Measurements from ENCODE around the gene ZEB2. TPM values are rescaled to one million over a fixed set of nuclear protein-coding genes. Genes with fewer than 3 reads are reported as not detected.

The ZEB2 gene
- total and polyA plus RNA-seq, 2 of the 13 experiments (the other 11 are each of a cell fraction or from before 2014, with no cell fraction given) = 0.07 TPM; not detected in 1

- Histone ChIP-seq H3K79me2 (ENCODE audit: insufficient read depth, low read length) (no peaks in the 10 kb centered on the region), H3K9me3 (ENCODE audit: low read length) (no peaks in the 10 kb centered on the region), H3K36me3 (replicated peaks in 1 of 2; ENCODE audit: control insufficient read depth in 1 of 2, insufficient read depth in 2 of 2, low read length in 2 of 2) (no peaks in the 10 kb centered on the region), H2AFZ (ENCODE audit: low read length) (no peak overlapping the region), H4K20me1 (ENCODE audit: insufficient read depth, low read length) (no peaks in the 10 kb centered on the region), H3K9ac (ENCODE audit: insufficient read depth, low read depth, low read length) (no peak overlapping the region), H3K4me3 (replicated peaks in 1 of 3; ENCODE audit: insufficient read depth in 1 of 3, low read depth in 2 of 3, low read length in 3 of 3) (no peak overlapping the region), H3K27ac (ENCODE audit: extremely low read length, insufficient read depth, low read length) (no peak overlapping the region), H3K27me3 (ENCODE audit: control insufficient read depth in 1 of 2, insufficient read depth in 2 of 2, low read length in 2 of 2) (no peaks in the 10 kb centered on the region), H3K4me1 (ENCODE audit: insufficient read depth, low read length) (no peaks in the 10 kb centered on the region), H3K4me2 (ENCODE audit: low read depth, low read length) (no peak overlapping the region)
- BruUV-seq (replicated peaks) = no TSS peak
- ChIA-PET CTCF (ENCODE audit: low intra/inter-chr PET ratio, low total read pairs) (no interaction called here), POLR2A (no interaction called here)
- DNase-seq (ENCODE audit: low spot score) (no peak), ATAC-seq (no peak), FAIRE-seq (no peak)
- intact Hi-C loops (cut with micrococcal nuclease; ENCODE audit: unreplicated experiment) = no loop called here
- no peak for TF ChIP-seq MXD1 (CRISPR knock-in tag; IDR thresholded peaks at IDR 0.05)
- TF ChIP-seq FOXK1 (CRISPR knock-in tag; IDR thresholded peaks at IDR 0.05; ENCODE audit: borderline replicate concordance, low read depth) = no peak
- no peak for TF ChIP-seq ZNF138 (CRISPR knock-in tag; IDR thresholded peaks at IDR 0.05; ENCODE audit: low read depth)
- TF ChIP-seq ZFAT (CRISPR knock-in tag; conservative IDR thresholded peaks at IDR 0.05) = no peak
- in situ Hi-C loops (cut with HindIII; ENCODE audit: extremely low pct_ligation_motif_present, low pct_unique_long_range_greater_than_20kb) = no loop called here
- 56% methylated on average over 8 of the region's 8 CpGs for WGBS (ENCODE audit: low lambda C conversion rate)
These were observed 80.9 kb downstream of the ZEB2 start for GRCh38 chr2:144438801-144439631.

DNA sequence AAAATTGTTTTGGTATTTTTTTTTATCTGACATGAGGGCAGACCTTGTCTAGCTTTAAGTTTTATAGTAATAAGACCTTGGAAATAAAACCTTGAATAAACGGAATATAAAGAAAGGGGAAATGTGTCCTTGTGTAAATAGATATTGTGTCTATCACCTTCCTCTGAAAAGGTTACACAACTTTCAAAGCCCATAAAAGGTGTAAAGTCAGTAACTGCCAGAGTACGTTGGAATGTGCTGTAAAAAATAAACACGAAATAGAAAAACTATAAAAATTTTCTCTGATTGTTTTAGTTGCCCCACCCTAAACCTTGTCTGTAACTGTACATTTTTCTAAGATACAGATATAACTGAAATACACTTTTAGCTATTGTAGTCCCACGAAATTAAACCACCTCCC is 82.3 kb downstream of the ZEB2 start:
- Histone ChIP-seq H3K27me3 (ENCODE audit: control insufficient read depth in 1 of 2, insufficient read depth in 2 of 2, low read length in 2 of 2) (no peaks in the 10 kb centered on the region), H3K36me3 (replicated peaks in 1 of 2; ENCODE audit: control insufficient read depth in 1 of 2, insufficient read depth in 2 of 2, low read length in 2 of 2) (no peaks in the 10 kb centered on the region), H2AFZ (ENCODE audit: low read length) (no peak overlapping the region), H3K27ac (ENCODE audit: extremely low read length, insufficient read depth, low read length) (no peak overlapping the region), H3K4me1 (ENCODE audit: insufficient read depth, low read length) (no peaks in the 10 kb centered on the region), H3K4me3 (replicated peaks in 1 of 3; ENCODE audit: insufficient read depth in 1 of 3, low read depth in 2 of 3, low read length in 3 of 3) (no peak overlapping the region), H4K20me1 (ENCODE audit: insufficient read depth, low read length) (no peaks in the 10 kb centered on the region), H3K9ac (ENCODE audit: insufficient read depth, low read depth, low read length) (no peak overlapping the region), H3K4me2 (ENCODE audit: low read depth, low read length) (no peak overlapping the region), H3K9me3 (ENCODE audit: low read length) (no peaks in the 10 kb centered on the region), H3K79me2 (ENCODE audit: insufficient read depth, low read length) (no peaks in the 10 kb centered on the region)
- in situ Hi-C loops (cut with HindIII; ENCODE audit: extremely low pct_ligation_motif_present, low pct_unique_long_range_greater_than_20kb) = no loop called here
- no peak for ATAC-seq
- no peak for FAIRE-seq
- BruUV-seq (replicated peaks) = no TSS peak
- WGBS (ENCODE audit: low lambda C conversion rate) = 3% methylated on average over 4 of the region's 4 CpGs
- POLR2A ChIA-PET = no interaction called here
- intact Hi-C loops (cut with micrococcal nuclease; ENCODE audit: unreplicated experiment) = no loop called here
- CTCF ChIA-PET (ENCODE audit: low intra/inter-chr PET ratio, low total read pairs) = no interaction called here
- DNase-seq (ENCODE audit: low spot score) = no peak
- no peak for TF ChIP-seq KDM2A (CRISPR knock-in tag; IDR thresholded peaks at IDR 0.05; ENCODE audit: borderline replicate concordance, low read depth)
- TF ChIP-seq, protein P1, sequence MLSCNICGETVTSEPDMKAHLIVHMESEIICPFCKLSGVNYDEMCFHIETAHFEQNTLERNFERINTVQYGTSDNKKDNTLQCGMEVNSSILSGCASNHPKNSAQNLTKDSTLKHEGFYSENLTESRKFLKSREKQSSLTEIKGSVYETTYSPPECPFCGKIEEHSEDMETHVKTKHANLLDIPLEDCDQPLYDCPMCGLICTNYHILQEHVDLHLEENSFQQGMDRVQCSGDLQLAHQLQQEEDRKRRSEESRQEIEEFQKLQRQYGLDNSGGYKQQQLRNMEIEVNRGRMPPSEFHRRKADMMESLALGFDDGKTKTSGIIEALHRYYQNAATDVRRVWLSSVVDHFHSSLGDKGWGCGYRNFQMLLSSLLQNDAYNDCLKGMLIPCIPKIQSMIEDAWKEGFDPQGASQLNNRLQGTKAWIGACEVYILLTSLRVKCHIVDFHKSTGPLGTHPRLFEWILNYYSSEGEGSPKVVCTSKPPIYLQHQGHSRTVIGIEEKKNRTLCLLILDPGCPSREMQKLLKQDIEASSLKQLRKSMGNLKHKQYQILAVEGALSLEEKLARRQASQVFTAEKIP (CRISPR knock-in tag; IDR thresholded peaks at IDR 0.05; ENCODE audit: borderline replicate concordance) = no peak
- TF ChIP-seq EEA1 (CRISPR knock-in tag; IDR thresholded peaks at IDR 0.05; ENCODE audit: borderline replicate concordance) = no peak
- no peak for TF ChIP-seq GLI4 (CRISPR knock-in tag; IDR thresholded peaks at IDR 0.05; ENCODE audit: borderline replicate concordance)
- TF ChIP-seq, protein P2, sequence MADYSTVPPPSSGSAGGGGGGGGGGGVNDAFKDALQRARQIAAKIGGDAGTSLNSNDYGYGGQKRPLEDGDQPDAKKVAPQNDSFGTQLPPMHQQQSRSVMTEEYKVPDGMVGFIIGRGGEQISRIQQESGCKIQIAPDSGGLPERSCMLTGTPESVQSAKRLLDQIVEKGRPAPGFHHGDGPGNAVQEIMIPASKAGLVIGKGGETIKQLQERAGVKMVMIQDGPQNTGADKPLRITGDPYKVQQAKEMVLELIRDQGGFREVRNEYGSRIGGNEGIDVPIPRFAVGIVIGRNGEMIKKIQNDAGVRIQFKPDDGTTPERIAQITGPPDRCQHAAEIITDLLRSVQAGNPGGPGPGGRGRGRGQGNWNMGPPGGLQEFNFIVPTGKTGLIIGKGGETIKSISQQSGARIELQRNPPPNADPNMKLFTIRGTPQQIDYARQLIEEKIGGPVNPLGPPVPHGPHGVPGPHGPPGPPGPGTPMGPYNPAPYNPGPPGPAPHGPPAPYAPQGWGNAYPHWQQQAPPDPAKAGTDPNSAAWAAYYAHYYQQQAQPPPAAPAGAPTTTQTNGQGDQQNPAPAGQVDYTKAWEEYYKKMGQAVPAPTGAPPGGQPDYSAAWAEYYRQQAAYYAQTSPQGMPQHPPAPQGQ (CRISPR knock-in tag; IDR thresholded peaks at IDR 0.05; ENCODE audit: borderline replicate concordance) = no peak
- no peak for TF ChIP-seq SETDB1 (CRISPR knock-in tag; IDR thresholded peaks at IDR 0.05; ENCODE audit: borderline replicate concordance)
- TF ChIP-seq POGZ (CRISPR knock-in tag; IDR thresholded peaks at IDR 0.05) = no peak

All from HepG2 (cell line).